Liver (tissue), 3 donors: ENCODE measurements around the gene ITM2C.

ENCODE experiments used
- JUND ChIP-seq, 2 donors: IDR thresholded peaks; 2 replicates each; pipeline ENCODE4 v1.6.1; 2016; ENCODE audit warnings: antibody characterized with exemption in 2 of 2
- RAD21 ChIP-seq, 2 donors: IDR thresholded peaks; 2 replicates each; pipeline ENCODE4 v1.6.1; 2016; ENCODE audit warnings: antibody characterized with exemption in 2 of 2, mild to moderate bottlenecking in 2 of 2
- TAF1 ChIP-seq: conservative IDR thresholded peaks from 2 replicates; pipeline ENCODE4 v1.6.1; 2016; ENCODE audit warnings: antibody characterized with exemption, mild to moderate bottlenecking
- TF ChIP-seq, protein P1 (sequence below): fragments of 150-350 bp; IDR thresholded peaks from 2 replicates; pipeline ENCODE4 v1.5.1; 2017; ENCODE audit warnings: improper control_type of control experiment, low read depth, low read length; ENCODE audit not compliant: missing input control
- TF ChIP-seq, protein P2 (sequence below): IDR thresholded peaks from 2 replicates; pipeline ENCODE4 v1.6.1; 2016; ENCODE audit warnings: antibody characterized with exemption
- TF ChIP-seq, protein P3 (sequence below): IDR thresholded peaks from 2 replicates; pipeline ENCODE4 v1.6.1; 2016; ENCODE audit warnings: antibody characterized with exemption
- donor health status: healthy.
- donor health status: healthy.

DNA sequence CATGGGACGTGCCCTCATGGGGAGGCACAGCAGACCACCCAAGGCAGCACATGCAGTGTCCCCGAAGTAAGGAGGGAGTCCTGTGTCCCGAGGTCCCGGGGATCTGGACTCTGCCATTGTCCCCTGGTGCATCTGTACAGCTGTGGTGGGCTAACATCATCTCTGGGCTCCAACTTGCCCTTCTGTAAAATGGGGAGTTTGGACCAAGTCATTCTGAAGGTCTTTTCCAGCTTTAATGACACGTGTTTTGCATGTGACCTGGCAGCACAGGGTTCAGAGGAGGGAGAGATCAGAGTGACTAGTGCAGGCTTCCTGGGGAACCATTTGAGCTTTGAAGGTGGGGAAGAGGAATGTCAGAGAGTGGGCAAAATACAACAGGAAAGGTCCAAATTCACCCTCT lies 21.5 kb downstream of the ITM2C start:
- TF ChIP-seq, protein P1, sequence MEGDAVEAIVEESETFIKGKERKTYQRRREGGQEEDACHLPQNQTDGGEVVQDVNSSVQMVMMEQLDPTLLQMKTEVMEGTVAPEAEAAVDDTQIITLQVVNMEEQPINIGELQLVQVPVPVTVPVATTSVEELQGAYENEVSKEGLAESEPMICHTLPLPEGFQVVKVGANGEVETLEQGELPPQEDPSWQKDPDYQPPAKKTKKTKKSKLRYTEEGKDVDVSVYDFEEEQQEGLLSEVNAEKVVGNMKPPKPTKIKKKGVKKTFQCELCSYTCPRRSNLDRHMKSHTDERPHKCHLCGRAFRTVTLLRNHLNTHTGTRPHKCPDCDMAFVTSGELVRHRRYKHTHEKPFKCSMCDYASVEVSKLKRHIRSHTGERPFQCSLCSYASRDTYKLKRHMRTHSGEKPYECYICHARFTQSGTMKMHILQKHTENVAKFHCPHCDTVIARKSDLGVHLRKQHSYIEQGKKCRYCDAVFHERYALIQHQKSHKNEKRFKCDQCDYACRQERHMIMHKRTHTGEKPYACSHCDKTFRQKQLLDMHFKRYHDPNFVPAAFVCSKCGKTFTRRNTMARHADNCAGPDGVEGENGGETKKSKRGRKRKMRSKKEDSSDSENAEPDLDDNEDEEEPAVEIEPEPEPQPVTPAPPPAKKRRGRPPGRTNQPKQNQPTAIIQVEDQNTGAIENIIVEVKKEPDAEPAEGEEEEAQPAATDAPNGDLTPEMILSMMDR = no peak
- no peak for TF ChIP-seq TAF1
- no peak for TF ChIP-seq JUND (IDR thresholded peaks at IDR 0.05)
- TF ChIP-seq, protein P2, sequence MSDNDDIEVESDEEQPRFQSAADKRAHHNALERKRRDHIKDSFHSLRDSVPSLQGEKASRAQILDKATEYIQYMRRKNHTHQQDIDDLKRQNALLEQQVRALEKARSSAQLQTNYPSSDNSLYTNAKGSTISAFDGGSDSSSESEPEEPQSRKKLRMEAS = no peak
- TF ChIP-seq, protein P3, sequence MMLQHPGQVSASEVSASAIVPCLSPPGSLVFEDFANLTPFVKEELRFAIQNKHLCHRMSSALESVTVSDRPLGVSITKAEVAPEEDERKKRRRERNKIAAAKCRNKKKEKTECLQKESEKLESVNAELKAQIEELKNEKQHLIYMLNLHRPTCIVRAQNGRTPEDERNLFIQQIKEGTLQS = no peak
- TF ChIP-seq RAD21 (IDR thresholded peaks at IDR 0.05) = no peak
